ENCODE results near the gene IZUMO1R.
"Not testable (repeated sequence)": the region's sequence is repeated elsewhere in the genome, so short reads cannot be mapped to it uniquely, and the experiment has no call there.

Gene IZUMO1R

GRCh38 chr11:94326947-94327346 lies 22.6 kb downstream of the IZUMO1R start:
- no peak for DNase-seq

GRCh38 chr11:94328587-94329080 lies 24.3 kb downstream of the IZUMO1R start:
- DNase-seq = no peak

GRCh38 chr11:94329501-94329900 lies 25.1 kb downstream of the IZUMO1R start:
- DNase-seq = no peak

- DNase-seq = peak; percentile 12
These were observed 26.4 kb downstream of the IZUMO1R start for GRCh38 chr11:94330789-94331188.

GRCh38 chr11:94332814-94333213 lies 28.4 kb downstream of the IZUMO1R start:
- DNase-seq = no peak

- no peak for DNase-seq
These were observed 31.7 kb downstream of the IZUMO1R start for GRCh38 chr11:94336033-94336432.

GRCh38 chr11:94338651-94339050 lies 34.3 kb downstream of the IZUMO1R start:
- DNase-seq = no peak

- no peak for DNase-seq
These were observed 37.9 kb downstream of the IZUMO1R start for GRCh38 chr11:94342250-94342649.

- no peak for DNase-seq
These were observed 39.1 kb downstream of the IZUMO1R start for GRCh38 chr11:94343495-94343894.

GRCh38 chr11:94346311-94346710 lies 41.9 kb downstream of the IZUMO1R start:
- DNase-seq = not testable (repeated sequence)

- not testable (repeated sequence) for DNase-seq
These were observed 46.6 kb downstream of the IZUMO1R start for GRCh38 chr11:94350850-94351563.

Measured in EL (cell line).